Mucosa of descending colon (tissue), 3 donors: Measurements from ENCODE around the gene COL4A4. TPM values are rescaled to one million over a fixed set of nuclear protein-coding genes. Genes with fewer than 3 reads are reported as not detected.

Experiments used
- ATAC-seq: fragments of 200-7000 bp; cut with Tn5 transposase; one replicate; pipeline ENCODE4 v1.9.1; 2020; ENCODE audit warnings: mild to moderate bottlenecking, moderate library complexity
- DNase-seq, 3 donors: peaks; one replicate each; pipeline ENCODE4 v3.0.0-alpha.2; 2020
- H3K36me3 ChIP-seq: fragments of 200-600 bp; one replicate; pipeline ENCODE4 v1.8.0; 2021; ENCODE audit warnings: low read depth, mild to moderate bottlenecking
- H3K4me1 ChIP-seq: fragments of 200-600 bp; one replicate; pipeline ENCODE4 v1.8.0; 2021; ENCODE audit warnings: low read depth, mild to moderate bottlenecking
- H3K4me3 ChIP-seq: fragments of 200-600 bp; one replicate; pipeline ENCODE4 v1.8.0; 2021; ENCODE audit warnings: mild to moderate bottlenecking
- H3K9me3 ChIP-seq: fragments of 200-600 bp; one replicate; pipeline ENCODE4 v1.8.0; 2021; ENCODE audit warnings: mild to moderate bottlenecking
- CTCF ChIP-seq: fragments of 200-600 bp; IDR thresholded peaks from one replicate; pipeline ENCODE4 v1.8.0; 2022; ENCODE audit warnings: antibody characterized with exemption, mild to moderate bottlenecking
- intact Hi-C, 2 donors: fragments of 100-400 bp; cut with DNase I in 1 of 2; cut with micrococcal nuclease in 1 of 2; formaldehyde crosslinking; loops; one replicate each; pipeline versions ENCODE4 v1.11.0 to v1.11.1; 2022; cut with DNase I, micrococcal nuclease
- total RNA-seq, 3 donors: library from RNA; stranded (reverse); fragmentation: NEBNext Ultra II Directional in 2 of 3; extraction: Animal tissue kit (Norgen Biotek cat#: 25700) in 2 of 3; gene quantifications; one replicate each; pipeline versions ENCODE4 v1.2.1 to v1.2.4, GENCODE V29; 2021 to 2023
- donor health status: DM: no; HTN: no; CAD: no; lungs with moderate emphysema.
- donor health status: DM: no; HTN: no; CAD: no.
- donor health status: DM: no; HTN: yes; CAD: no.

The COL4A4 gene
- total RNA-seq, 3 donors from 2014 or later = 0.44 to 1.2 (median 1.1) TPM

DNA sequence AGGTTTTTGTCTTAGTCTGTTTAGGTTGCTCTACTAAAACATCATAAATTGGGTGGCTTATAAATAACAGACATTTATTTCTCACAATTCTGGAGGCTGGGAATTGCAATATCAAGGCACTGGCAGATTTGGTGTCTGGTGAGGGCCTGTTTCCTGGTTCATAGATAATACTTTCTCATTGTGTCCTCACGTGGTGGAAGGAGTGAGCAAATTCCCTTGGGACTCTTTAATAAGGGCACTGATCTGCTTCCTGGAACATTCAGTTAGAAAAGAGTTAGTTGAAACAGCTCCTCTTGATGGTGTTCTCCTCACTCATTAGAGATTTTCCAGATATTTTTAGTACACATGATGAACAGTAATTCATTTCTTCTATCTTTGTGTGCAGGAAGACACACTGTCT lies 22.7 kb upstream of the COL4A4 start:
- TF ChIP-seq CTCF = no peak
- Histone ChIP-seq H3K4me1 (no peaks in the 10 kb centered on the region), H3K36me3 (no peaks in the 10 kb centered on the region), H3K4me3 (no peak overlapping the region), H3K9me3 (no peaks in the 10 kb centered on the region)
- no peak for ATAC-seq
- DNase-seq = no peak
- intact Hi-C loops = no loop called here

DNA sequence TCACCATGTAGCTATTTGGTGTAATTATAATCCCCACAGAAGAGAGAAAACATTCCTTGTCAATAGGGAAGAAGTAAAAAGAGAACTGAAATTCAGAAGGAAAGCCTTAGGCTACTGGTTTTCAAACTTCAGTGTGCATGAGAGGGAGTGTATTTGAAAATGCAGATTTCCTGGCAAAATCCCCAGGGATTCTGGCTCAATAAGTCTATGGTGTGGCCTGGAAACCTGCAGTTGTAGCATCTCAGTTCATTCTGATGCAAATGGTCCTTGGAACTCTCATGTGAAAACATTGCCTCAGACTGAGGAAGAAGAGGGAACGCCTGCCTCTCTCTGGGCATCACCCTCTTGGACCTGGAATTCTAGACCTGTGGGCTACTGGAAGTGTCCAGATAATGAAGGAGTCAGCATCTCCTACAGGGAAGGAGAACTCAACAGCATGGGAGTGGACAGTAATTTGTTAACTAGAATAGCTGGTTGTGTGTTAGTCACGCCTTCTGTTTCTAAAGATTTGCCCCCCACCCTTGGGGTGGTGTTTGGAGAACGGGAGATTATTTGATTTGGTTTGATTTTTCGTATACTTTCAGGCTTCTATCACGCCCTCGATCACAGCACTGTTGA lies 21.7 kb upstream of the COL4A4 start:
- no peaks in the 10 kb centered on the region for H3K9me3 ChIP-seq
- H3K4me3 ChIP-seq = no peak overlapping the region
- H3K36me3 ChIP-seq = no peaks in the 10 kb centered on the region
- no peak for TF ChIP-seq CTCF
- no peak for DNase-seq
- H3K4me1 ChIP-seq = no peaks in the 10 kb centered on the region
- ATAC-seq = no peak
- intact Hi-C loops = no loop called here

GRCh38 chr2:227183657-227184367 lies 19.8 kb upstream of the COL4A4 start:
- DNase-seq (no peak), ATAC-seq (no peak)
- Histone ChIP-seq H3K4me3 (no peak overlapping the region), H3K4me1 (no peaks in the 10 kb centered on the region), H3K36me3 (no peaks in the 10 kb centered on the region), H3K9me3 (no peaks in the 10 kb centered on the region)
- TF ChIP-seq CTCF = no peak
- intact Hi-C loops = no loop called here

DNA sequence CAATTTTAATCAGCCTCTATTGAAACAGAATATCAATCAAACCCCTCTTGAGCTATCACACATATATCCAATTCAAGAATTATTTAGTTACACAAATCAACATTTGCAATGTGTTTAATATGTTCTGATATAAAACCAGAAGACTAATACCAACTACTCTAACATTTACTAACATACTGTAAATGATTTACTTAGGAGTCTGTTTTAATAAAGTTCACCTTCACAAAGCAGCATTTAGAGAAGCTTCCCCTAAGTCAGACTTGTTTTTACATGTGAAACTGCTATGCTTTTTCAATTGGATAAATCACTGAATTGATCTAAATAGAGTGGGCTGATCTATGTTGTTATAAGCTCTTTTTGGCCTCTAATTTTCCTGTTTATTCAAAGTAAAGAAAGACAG lies 18.8 kb upstream of the COL4A4 start:
- no peak for TF ChIP-seq CTCF
- no peak overlapping the region for H3K4me3 ChIP-seq
- ATAC-seq (no peak), DNase-seq (no peak)
- intact Hi-C loops = no loop called here
- H3K36me3 ChIP-seq = no peaks in the 10 kb centered on the region
- no peaks in the 10 kb centered on the region for H3K9me3 ChIP-seq
- H3K4me1 ChIP-seq = no peaks in the 10 kb centered on the region

GRCh38 chr2:227180770-227181169 lies 16.8 kb upstream of the COL4A4 start:
- Histone ChIP-seq H3K4me3 (no peak overlapping the region), H3K4me1 (no peaks in the 10 kb centered on the region), H3K36me3 (no peaks in the 10 kb centered on the region), H3K9me3 (no peaks in the 10 kb centered on the region)
- TF ChIP-seq CTCF = no peak
- no peak for ATAC-seq
- intact Hi-C loops = no loop called here
- DNase-seq = no peak
